ENCODE results near the gene FIG4. TPM values are rescaled to one million over a fixed set of nuclear protein-coding genes. Genes with fewer than 3 reads are reported as not detected.
A peak's percentile ranks its signal among the peaks of the same experiment; 100 is the strongest.

Gene FIG4
- total RNA-seq, 1 donor from 2014 or later = 15.6 TPM

DNA sequence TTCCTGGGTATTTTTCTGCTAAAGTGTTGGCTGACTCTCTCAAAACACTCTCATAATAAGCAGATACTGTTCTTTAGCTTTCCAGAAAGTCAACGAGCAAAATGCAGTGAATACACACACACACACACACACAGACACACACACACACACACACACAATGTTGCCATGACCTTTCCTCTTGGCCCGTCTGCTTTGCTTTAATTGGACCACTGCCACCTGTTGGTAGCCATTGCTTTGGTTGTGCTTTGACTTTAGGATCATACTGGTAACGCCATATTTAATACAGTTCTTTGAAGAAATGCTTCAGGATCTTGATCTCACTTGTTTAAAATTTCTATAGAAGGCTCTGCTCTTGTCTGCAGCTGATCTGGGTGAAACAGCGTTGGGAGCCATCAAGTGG lies 4.4 kb downstream of the FIG4 start:
- H3K27me3 ChIP-seq (ENCODE audit: control insufficient read depth, insufficient read depth, low read length) = no peaks in the 10 kb centered on the region
- H3K36me3 ChIP-seq (ENCODE audit: control insufficient read depth, insufficient read depth, low read length) = no peaks in the 10 kb centered on the region
- no peak for DNase-seq (ENCODE audit: low read depth)
- TF ChIP-seq, protein P1, sequence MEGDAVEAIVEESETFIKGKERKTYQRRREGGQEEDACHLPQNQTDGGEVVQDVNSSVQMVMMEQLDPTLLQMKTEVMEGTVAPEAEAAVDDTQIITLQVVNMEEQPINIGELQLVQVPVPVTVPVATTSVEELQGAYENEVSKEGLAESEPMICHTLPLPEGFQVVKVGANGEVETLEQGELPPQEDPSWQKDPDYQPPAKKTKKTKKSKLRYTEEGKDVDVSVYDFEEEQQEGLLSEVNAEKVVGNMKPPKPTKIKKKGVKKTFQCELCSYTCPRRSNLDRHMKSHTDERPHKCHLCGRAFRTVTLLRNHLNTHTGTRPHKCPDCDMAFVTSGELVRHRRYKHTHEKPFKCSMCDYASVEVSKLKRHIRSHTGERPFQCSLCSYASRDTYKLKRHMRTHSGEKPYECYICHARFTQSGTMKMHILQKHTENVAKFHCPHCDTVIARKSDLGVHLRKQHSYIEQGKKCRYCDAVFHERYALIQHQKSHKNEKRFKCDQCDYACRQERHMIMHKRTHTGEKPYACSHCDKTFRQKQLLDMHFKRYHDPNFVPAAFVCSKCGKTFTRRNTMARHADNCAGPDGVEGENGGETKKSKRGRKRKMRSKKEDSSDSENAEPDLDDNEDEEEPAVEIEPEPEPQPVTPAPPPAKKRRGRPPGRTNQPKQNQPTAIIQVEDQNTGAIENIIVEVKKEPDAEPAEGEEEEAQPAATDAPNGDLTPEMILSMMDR (IDR thresholded peaks at IDR 0.05; ENCODE audit: insufficient read depth, low read length, poor library complexity, severe bottlenecking) = no peak
- no peak overlapping the region for H3K4me3 ChIP-seq (ENCODE audit: low read depth, low read length)

DNA sequence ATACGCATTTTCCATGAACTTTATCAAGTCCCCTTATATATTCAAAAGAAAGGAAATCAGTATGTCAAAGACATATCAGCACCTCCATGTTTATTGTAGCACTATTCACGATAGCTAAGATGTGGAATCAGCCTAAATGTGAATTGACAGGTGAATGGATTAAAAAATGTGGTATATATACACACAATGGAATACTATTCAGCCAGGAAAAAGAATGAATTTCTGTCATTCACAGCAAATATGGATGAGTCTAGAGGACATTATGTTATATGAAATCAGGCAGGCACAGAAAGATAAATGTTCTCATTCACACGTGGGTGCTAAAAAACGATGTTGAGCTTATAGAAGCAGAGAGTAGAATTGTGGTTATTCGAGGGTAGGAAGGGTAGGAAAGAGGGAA lies 5.3 kb downstream of the FIG4 start:
- Histone ChIP-seq H3K27me3 (ENCODE audit: control insufficient read depth, insufficient read depth, low read length) (no peaks in the 10 kb centered on the region), H3K4me3 (ENCODE audit: low read depth, low read length) (no peak overlapping the region), H3K36me3 (ENCODE audit: control insufficient read depth, insufficient read depth, low read length) (no peaks in the 10 kb centered on the region)
- no peak for DNase-seq (ENCODE audit: low read depth)
- TF ChIP-seq, protein P1 (IDR thresholded peaks at IDR 0.05; ENCODE audit: insufficient read depth, low read length, poor library complexity, severe bottlenecking) = no peak

DNA sequence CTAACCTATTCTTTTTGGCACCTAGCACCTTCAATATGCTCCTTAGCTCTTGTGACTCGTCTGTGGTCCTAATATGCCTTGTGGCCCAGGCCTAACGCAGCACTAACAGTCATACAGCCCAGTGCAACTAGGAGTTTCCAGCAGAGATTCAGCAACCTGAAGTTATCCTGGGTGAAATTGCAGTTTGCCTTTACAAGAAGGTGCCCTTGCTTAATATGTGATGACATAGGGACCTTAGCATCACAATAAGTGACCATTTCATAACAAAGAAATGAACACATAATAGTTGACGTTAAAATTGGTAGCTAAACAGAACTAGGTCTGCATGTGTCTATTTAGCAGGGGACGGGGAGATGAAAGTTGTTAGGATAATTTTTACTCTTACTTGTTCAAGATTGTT lies 10.1 kb downstream of the FIG4 start:
- no peaks in the 10 kb centered on the region for H3K36me3 ChIP-seq (ENCODE audit: control insufficient read depth, insufficient read depth, low read length)
- TF ChIP-seq, protein P1 (IDR thresholded peaks at IDR 0.05; ENCODE audit: insufficient read depth, low read length, poor library complexity, severe bottlenecking) = no peak
- no peak for DNase-seq (ENCODE audit: low read depth)
- H3K4me3 ChIP-seq (ENCODE audit: low read depth, low read length) = no peak overlapping the region
- H3K27me3 ChIP-seq (ENCODE audit: control insufficient read depth, insufficient read depth, low read length) = no peaks in the 10 kb centered on the region

DNA sequence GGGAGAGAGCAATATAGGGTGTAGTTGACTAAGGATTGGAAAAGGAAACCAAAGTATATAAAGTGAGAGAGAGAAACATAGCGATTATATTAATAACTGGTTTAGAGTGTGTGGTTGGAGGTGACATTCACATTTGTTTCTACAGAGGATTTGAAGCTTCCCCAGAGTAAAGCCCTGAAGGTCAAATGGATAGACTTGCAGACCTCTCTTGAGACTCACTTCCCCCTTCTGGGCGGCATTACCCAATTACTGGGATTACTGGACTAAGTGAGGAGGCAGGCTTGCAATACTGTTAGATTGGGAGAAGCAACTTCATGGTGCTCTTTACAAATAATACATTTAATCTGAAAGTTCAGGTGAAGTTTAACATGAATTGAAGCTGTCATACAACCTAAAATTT lies 10.7 kb downstream of the FIG4 start:
- H3K36me3 ChIP-seq (ENCODE audit: control insufficient read depth, insufficient read depth, low read length) = no peaks in the 10 kb centered on the region
- H3K27me3 ChIP-seq (ENCODE audit: control insufficient read depth, insufficient read depth, low read length) = no peaks in the 10 kb centered on the region
- TF ChIP-seq, protein P1 (IDR thresholded peaks at IDR 0.05; ENCODE audit: insufficient read depth, low read length, poor library complexity, severe bottlenecking) = no peak
- no peak for DNase-seq (ENCODE audit: low read depth)
- no peak overlapping the region for H3K4me3 ChIP-seq (ENCODE audit: low read depth, low read length)

DNA sequence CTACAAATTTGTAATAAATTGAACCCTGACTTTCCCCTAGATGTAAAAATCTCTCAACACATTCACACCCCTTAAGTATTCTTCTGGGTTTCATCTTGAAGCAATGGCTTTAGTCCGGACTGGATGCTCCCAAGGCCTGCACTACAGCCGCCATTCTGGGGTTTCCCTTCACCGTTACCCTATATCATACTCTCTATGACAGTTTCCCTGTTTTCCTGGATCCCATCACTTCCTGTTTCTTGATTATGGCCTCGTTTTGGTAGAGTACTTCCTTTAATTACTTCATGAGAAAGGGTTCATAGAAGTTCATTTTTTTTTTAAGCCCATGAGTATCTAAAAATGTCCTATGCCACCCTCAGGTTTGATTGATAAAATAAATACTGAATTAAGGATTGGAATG lies 11.7 kb downstream of the FIG4 start:
- H3K27me3 ChIP-seq (ENCODE audit: control insufficient read depth, insufficient read depth, low read length) = no peaks in the 10 kb centered on the region
- no peaks in the 10 kb centered on the region for H3K36me3 ChIP-seq (ENCODE audit: control insufficient read depth, insufficient read depth, low read length)
- H3K4me3 ChIP-seq (ENCODE audit: low read depth, low read length) = no peak overlapping the region
- TF ChIP-seq, protein P1 (IDR thresholded peaks at IDR 0.05; ENCODE audit: insufficient read depth, low read length, poor library complexity, severe bottlenecking) = no peak
- no peak for DNase-seq (ENCODE audit: low read depth)

DNA sequence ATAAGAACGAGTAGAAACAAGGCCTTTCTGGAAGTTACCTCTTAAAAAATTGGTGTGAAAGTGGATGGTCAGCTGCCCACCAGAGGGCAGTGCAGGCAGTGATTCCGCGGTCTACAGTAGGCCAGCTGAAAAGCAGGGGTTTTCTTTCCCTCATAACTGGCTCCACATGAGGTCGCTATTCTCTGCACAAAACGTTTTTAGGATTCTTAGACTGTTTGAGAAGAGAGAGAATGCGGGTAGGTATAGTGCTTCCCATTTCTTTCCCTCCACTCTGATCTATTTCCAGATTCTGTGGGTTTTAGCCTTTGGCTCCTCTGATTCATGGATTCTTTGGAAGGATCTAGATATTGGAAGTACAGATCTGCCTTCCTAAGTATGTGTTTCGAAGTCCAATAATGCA lies 14.2 kb downstream of the FIG4 start:
- no peaks in the 10 kb centered on the region for H3K27me3 ChIP-seq (ENCODE audit: control insufficient read depth, insufficient read depth, low read length)
- no peak overlapping the region for H3K4me3 ChIP-seq (ENCODE audit: low read depth, low read length)
- H3K36me3 ChIP-seq (ENCODE audit: control insufficient read depth, insufficient read depth, low read length) = no peaks in the 10 kb centered on the region
- TF ChIP-seq, protein P1 (IDR thresholded peaks at IDR 0.05; ENCODE audit: insufficient read depth, low read length, poor library complexity, severe bottlenecking) = peak; percentile 96
- peak; percentile 58 for DNase-seq (ENCODE audit: low read depth)

Data from kidney epithelial cell (primary cell).